Measurements from ENCODE around the gene C6orf52. TPM values are rescaled to one million over a fixed set of nuclear protein-coding genes. Genes with fewer than 3 reads are reported as not detected.

C6orf52 gene
- total RNA-seq, 1 donor from 2014 or later: 2.9 TPM

DNA sequence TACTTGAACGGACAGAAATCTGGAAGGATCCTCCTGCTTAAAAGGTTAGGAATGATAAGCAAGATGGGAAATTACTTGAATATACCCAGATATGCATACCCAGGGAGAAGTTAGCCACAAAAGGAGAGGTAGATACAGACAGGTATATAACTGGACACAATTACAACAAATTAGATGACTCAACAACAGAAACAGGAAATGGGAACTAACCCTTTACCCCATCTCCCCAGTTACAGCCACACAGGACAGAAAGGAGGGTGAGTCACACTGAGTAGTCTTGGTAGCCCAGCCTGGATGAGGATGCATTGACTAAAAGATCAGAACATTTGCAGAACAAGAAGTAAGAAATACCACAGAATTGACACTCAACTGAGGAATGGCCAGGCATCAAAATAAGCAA, 61.2 kb downstream of the C6orf52 start:
- no peak overlapping the region for H3K27ac ChIP-seq (ENCODE audit: low read depth, low read length)
- Mint-ChIP-seq H3K9me3 (ENCODE audit: unreplicated experiment) (no peaks in the 10 kb centered on the region), H3K4me3 (ENCODE audit: unreplicated experiment) (no peak overlapping the region), H3K27ac (ENCODE audit: unreplicated experiment) (no peak overlapping the region), H3K4me1 (ENCODE audit: low read depth, unreplicated experiment) (peaks cover 11% of the 10 kb centered on the region), H3K36me3 (ENCODE audit: low read depth, unreplicated experiment) (peaks cover 3% of the 10 kb centered on the region), H3K27me3 (ENCODE audit: low read depth, unreplicated experiment) (no peaks in the 10 kb centered on the region)
- H4K20me1 ChIP-seq (ENCODE audit: insufficient read depth, low read length): no peaks in the 10 kb centered on the region
- no peaks in the 10 kb centered on the region for H3K79me2 ChIP-seq (ENCODE audit: insufficient read depth, low read length)
- no peak overlapping the region for H2AFZ ChIP-seq (ENCODE audit: low read depth, low read length)
- peak overlapping the region; percentile 65 for H3K4me2 ChIP-seq (ENCODE audit: low read length)
- H3K36me3 ChIP-seq (ENCODE audit: insufficient read depth, low read length): no peaks in the 10 kb centered on the region
- H3K27me3 ChIP-seq (ENCODE audit: insufficient read depth, low read length): no peaks in the 10 kb centered on the region
- no peak overlapping the region for H3K4me3 ChIP-seq (ENCODE audit: insufficient read depth, low read depth, low read length)
- DNase-seq (ENCODE audit: low read depth) (peak; percentile 76), FAIRE-seq (no peak)
- H3K9me3 ChIP-seq (ENCODE audit: insufficient read depth, low read depth, low read length): no peaks in the 10 kb centered on the region
- H3K4me1 ChIP-seq (ENCODE audit: insufficient read depth, low read length): peaks cover 10% of the 10 kb centered on the region
- H3K9ac ChIP-seq (ENCODE audit: low read length): no peak overlapping the region
- TF ChIP-seq, protein P1, sequence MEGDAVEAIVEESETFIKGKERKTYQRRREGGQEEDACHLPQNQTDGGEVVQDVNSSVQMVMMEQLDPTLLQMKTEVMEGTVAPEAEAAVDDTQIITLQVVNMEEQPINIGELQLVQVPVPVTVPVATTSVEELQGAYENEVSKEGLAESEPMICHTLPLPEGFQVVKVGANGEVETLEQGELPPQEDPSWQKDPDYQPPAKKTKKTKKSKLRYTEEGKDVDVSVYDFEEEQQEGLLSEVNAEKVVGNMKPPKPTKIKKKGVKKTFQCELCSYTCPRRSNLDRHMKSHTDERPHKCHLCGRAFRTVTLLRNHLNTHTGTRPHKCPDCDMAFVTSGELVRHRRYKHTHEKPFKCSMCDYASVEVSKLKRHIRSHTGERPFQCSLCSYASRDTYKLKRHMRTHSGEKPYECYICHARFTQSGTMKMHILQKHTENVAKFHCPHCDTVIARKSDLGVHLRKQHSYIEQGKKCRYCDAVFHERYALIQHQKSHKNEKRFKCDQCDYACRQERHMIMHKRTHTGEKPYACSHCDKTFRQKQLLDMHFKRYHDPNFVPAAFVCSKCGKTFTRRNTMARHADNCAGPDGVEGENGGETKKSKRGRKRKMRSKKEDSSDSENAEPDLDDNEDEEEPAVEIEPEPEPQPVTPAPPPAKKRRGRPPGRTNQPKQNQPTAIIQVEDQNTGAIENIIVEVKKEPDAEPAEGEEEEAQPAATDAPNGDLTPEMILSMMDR (IDR thresholded peaks at IDR 0.05; ENCODE audit: insufficient read depth, low read depth, low read length): no peak
- TF ChIP-seq EZH2 (IDR thresholded peaks at IDR 0.05; ENCODE audit: insufficient read depth, low read length): no peak

DNA sequence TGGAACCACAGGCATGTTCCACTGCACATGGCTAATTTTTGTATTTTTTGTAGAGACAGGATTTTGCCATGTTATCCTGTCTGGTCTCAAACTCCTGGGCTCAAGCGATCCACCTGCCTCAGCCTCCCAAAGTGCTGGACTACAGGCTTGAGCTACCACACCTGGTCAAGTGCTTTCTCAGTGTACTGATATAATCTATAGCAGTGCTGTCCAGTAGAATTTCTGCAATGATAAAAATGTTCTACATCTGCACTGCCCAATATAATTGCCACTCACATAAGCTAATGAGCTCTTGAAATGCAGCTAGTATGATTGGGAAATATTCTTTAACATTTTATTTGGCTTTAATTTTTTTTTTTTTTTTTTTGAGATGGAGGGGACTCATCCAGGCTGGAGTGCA, 64.2 kb downstream of the C6orf52 start:
- Mint-ChIP-seq H3K4me1 (ENCODE audit: low read depth, unreplicated experiment) (peaks cover 18% of the 10 kb centered on the region), H3K36me3 (ENCODE audit: low read depth, unreplicated experiment) (no peaks in the 10 kb centered on the region), H3K27me3 (ENCODE audit: low read depth, unreplicated experiment) (no peaks in the 10 kb centered on the region), H3K4me3 (ENCODE audit: unreplicated experiment) (no peak overlapping the region), H3K9me3 (ENCODE audit: unreplicated experiment) (no peaks in the 10 kb centered on the region), H3K27ac (ENCODE audit: unreplicated experiment) (no peak overlapping the region)
- H3K9me3 ChIP-seq (ENCODE audit: insufficient read depth, low read depth, low read length): no peaks in the 10 kb centered on the region
- H3K27ac ChIP-seq (ENCODE audit: low read depth, low read length): no peak overlapping the region
- H2AFZ ChIP-seq (ENCODE audit: low read depth, low read length): no peak overlapping the region
- H3K4me1 ChIP-seq (ENCODE audit: insufficient read depth, low read length): peaks cover 10% of the 10 kb centered on the region
- no peaks in the 10 kb centered on the region for H3K79me2 ChIP-seq (ENCODE audit: insufficient read depth, low read length)
- FAIRE-seq (no peak), DNase-seq (ENCODE audit: low read depth) (no peak)
- H3K4me3 ChIP-seq (ENCODE audit: insufficient read depth, low read depth, low read length): no peak overlapping the region
- no peak overlapping the region for H3K9ac ChIP-seq (ENCODE audit: low read length)
- H3K36me3 ChIP-seq (ENCODE audit: insufficient read depth, low read length): no peaks in the 10 kb centered on the region
- TF ChIP-seq, protein P1 (IDR thresholded peaks at IDR 0.05; ENCODE audit: insufficient read depth, low read depth, low read length): no peak
- TF ChIP-seq EZH2 (IDR thresholded peaks at IDR 0.05; ENCODE audit: insufficient read depth, low read length): no peak
- H3K27me3 ChIP-seq (ENCODE audit: insufficient read depth, low read length): no peaks in the 10 kb centered on the region
- H3K4me2 ChIP-seq (ENCODE audit: low read length): no peak overlapping the region
- no peaks in the 10 kb centered on the region for H4K20me1 ChIP-seq (ENCODE audit: insufficient read depth, low read length)

DNA sequence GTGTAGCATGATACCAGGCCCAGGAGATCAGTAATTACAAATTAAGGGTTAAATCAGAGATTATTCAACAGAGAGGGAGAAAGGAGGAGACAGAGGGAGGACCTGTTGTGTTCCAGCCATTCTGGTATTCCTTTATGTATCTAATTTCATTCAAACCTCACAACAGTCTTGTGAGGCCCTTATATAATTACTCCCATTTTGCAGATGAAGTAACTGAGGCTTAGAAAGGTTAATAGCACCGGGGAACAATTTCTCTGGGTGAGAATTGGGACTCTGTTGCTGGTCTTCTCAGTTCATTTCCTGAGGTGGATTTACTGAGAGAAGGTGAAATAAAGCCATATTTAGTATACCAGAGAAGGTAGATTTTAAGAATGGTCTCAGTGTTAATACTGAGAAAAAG, 66.6 kb downstream of the C6orf52 start:
- Mint-ChIP-seq H3K4me3 (ENCODE audit: unreplicated experiment) (no peak overlapping the region), H3K27ac (ENCODE audit: unreplicated experiment) (no peak overlapping the region), H3K4me1 (ENCODE audit: low read depth, unreplicated experiment) (peaks cover 7% of the 10 kb centered on the region), H3K36me3 (ENCODE audit: low read depth, unreplicated experiment) (peaks cover 15% of the 10 kb centered on the region), H3K9me3 (ENCODE audit: unreplicated experiment) (peaks cover 5% of the 10 kb centered on the region), H3K27me3 (ENCODE audit: low read depth, unreplicated experiment) (no peaks in the 10 kb centered on the region)
- Histone ChIP-seq H3K27ac (ENCODE audit: low read depth, low read length) (no peak overlapping the region), H4K20me1 (ENCODE audit: insufficient read depth, low read length) (no peaks in the 10 kb centered on the region), H3K27me3 (ENCODE audit: insufficient read depth, low read length) (no peaks in the 10 kb centered on the region), H3K4me2 (ENCODE audit: low read length) (no peak overlapping the region), H2AFZ (ENCODE audit: low read depth, low read length) (no peak overlapping the region), H3K9me3 (ENCODE audit: insufficient read depth, low read depth, low read length) (no peaks in the 10 kb centered on the region), H3K9ac (ENCODE audit: low read length) (no peak overlapping the region), H3K4me3 (ENCODE audit: insufficient read depth, low read depth, low read length) (no peak overlapping the region), H3K36me3 (ENCODE audit: insufficient read depth, low read length) (no peaks in the 10 kb centered on the region), H3K79me2 (ENCODE audit: insufficient read depth, low read length) (no peaks in the 10 kb centered on the region), H3K4me1 (ENCODE audit: insufficient read depth, low read length) (peaks cover under 1% of the 10 kb centered on the region)
- no peak for DNase-seq (ENCODE audit: low read depth)
- TF ChIP-seq EZH2 (IDR thresholded peaks at IDR 0.05; ENCODE audit: insufficient read depth, low read length): no peak
- TF ChIP-seq, protein P1 (IDR thresholded peaks at IDR 0.05; ENCODE audit: insufficient read depth, low read depth, low read length): no peak
- no peak for FAIRE-seq
